Measurements from ENCODE around the gene WNT3A.

WNT3A gene

GRCh38 chr1:228041316-228041715 lies 34.5 kb downstream of the WNT3A start:
- no peak for DNase-seq
- H3K27me3 ChIP-seq (ENCODE audit: insufficient read depth, low read depth, severe bottlenecking), result no peaks in the 10 kb centered on the region
- TF ChIP-seq CTCF (IDR thresholded peaks at IDR 0.05; ENCODE audit: low read depth, low read length), result no peak

DNA sequence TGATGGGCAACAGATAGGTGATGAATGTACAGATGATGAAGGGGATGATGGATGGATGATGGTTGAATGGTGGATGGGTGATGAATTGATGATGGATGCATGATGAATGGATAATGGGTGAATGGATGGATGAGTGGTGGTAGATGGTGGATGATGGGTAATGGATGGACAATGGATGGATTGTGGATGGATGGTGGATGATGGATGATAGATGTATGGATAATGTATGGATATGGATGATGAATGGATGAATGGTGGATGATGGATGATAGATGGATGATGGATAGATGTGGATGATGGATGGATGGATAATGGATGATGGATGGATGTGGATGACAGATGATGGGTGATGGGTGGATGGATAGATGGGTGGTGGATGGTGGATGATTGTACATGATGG lies 35.7 kb downstream of the WNT3A start:
- DNase-seq, result no peak
- H3K27me3 ChIP-seq (ENCODE audit: insufficient read depth, low read depth, severe bottlenecking), result no peaks in the 10 kb centered on the region
- TF ChIP-seq CTCF (IDR thresholded peaks at IDR 0.05; ENCODE audit: low read depth, low read length), result no peak

More at GRCh38 chr1:228041316-228041715, 34.5 kb downstream of the WNT3A start:
- Histone ChIP-seq H3K4me3 (ENCODE audit: low read depth, low read length) (no peak overlapping the region), H3K27ac (no peak overlapping the region), H3K9me3 (ENCODE audit: severe bottlenecking) (no peaks in the 10 kb centered on the region), H3K36me3 (no peaks in the 10 kb centered on the region)

DNA sequence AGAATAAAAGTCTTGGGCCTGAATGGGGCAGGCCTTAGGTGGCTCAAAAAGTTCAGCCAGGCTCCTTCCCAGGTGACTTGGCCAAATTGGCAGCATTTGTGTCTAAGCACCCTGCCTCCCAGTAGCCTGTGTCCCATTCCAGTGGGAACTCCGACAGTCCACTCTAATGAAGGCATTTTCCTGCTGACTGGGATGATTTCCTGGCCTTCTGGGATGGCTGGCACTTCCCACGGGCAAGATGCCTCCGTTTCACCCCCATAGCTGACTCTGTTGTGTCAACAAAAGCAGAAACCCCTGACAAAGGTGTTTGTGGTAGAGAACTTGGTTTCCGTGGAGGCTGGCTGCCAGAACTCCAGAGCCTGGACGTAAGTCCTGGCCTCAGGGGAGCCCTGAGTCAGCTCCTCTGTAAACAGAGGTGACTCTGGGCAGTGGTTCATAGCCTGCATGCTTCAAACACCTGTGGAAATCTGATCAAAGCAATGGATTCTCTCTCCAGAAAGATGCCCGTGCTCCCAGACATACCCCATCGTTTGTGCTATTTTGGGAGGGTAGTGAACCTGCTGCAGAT lies 36.6 kb downstream of the WNT3A start:
- no peak for DNase-seq
- Histone ChIP-seq H3K36me3 (no peaks in the 10 kb centered on the region), H3K27me3 (ENCODE audit: insufficient read depth, low read depth, severe bottlenecking) (no peaks in the 10 kb centered on the region), H3K9me3 (ENCODE audit: severe bottlenecking) (no peaks in the 10 kb centered on the region), H3K27ac (no peak overlapping the region), H3K4me3 (ENCODE audit: low read depth, low read length) (no peak overlapping the region)
- TF ChIP-seq CTCF (IDR thresholded peaks at IDR 0.05; ENCODE audit: low read depth, low read length), result no peak

More for the DNA sequence above, 35.7 kb downstream of the WNT3A start:
- H3K27ac ChIP-seq, result no peak overlapping the region
- no peaks in the 10 kb centered on the region for H3K36me3 ChIP-seq
- no peak overlapping the region for H3K4me3 ChIP-seq (ENCODE audit: low read depth, low read length)
- H3K9me3 ChIP-seq (ENCODE audit: severe bottlenecking), result no peaks in the 10 kb centered on the region

- Histone ChIP-seq H3K36me3 (no peaks in the 10 kb centered on the region), H3K27ac (no peak overlapping the region), H3K9me3 (ENCODE audit: severe bottlenecking) (no peaks in the 10 kb centered on the region), H3K4me3 (ENCODE audit: low read depth, low read length) (no peak overlapping the region), H3K27me3 (ENCODE audit: insufficient read depth, low read depth, severe bottlenecking) (no peaks in the 10 kb centered on the region)
- TF ChIP-seq CTCF (IDR thresholded peaks at IDR 0.05; ENCODE audit: low read depth, low read length), result no peak
- no peak for DNase-seq
These were observed 38.2 kb downstream of the WNT3A start for GRCh38 chr1:228044961-228045360.

DNA sequence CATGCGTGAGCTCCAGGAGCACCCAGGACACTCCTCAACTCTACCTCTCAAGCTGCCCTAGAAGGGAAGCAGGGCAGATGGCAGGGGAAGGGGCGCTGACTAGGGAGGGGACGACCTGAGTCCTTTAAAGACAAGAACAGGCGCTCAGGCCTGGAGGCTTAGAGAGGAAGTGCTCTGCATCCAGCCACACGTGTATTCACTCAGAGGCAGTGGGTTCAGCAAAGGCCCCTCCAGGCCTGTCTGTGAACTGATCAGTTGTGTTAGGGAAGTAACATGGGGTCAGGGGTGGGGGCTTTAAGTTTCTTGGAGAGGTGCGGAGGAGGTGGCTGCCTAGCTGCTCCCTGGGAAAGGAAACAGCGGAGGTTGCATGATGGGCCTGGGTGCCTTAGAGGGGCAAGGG lies 38.6 kb downstream of the WNT3A start:
- H3K36me3 ChIP-seq, result no peaks in the 10 kb centered on the region
- H3K9me3 ChIP-seq (ENCODE audit: severe bottlenecking), result no peaks in the 10 kb centered on the region
- TF ChIP-seq CTCF (IDR thresholded peaks at IDR 0.05; ENCODE audit: low read depth, low read length), result no peak
- H3K4me3 ChIP-seq (ENCODE audit: low read depth, low read length), result no peak overlapping the region
- no peak for DNase-seq
- no peaks in the 10 kb centered on the region for H3K27me3 ChIP-seq (ENCODE audit: insufficient read depth, low read depth, severe bottlenecking)
- no peak overlapping the region for H3K27ac ChIP-seq

- Histone ChIP-seq H3K9me3 (ENCODE audit: severe bottlenecking) (no peaks in the 10 kb centered on the region), H3K36me3 (no peaks in the 10 kb centered on the region), H3K27ac (no peak overlapping the region), H3K27me3 (ENCODE audit: insufficient read depth, low read depth, severe bottlenecking) (no peaks in the 10 kb centered on the region), H3K4me3 (ENCODE audit: low read depth, low read length) (no peak overlapping the region)
- TF ChIP-seq CTCF (IDR thresholded peaks at IDR 0.05; ENCODE audit: low read depth, low read length), result no peak
- DNase-seq, result no peak
These were observed 39.1 kb downstream of the WNT3A start for GRCh38 chr1:228045871-228046270.
